Loucy (cell line): ENCODE measurements around the gene MFSD6.
A peak's percentile ranks its signal among the peaks of the same experiment; 100 is the strongest.

Experiments
- H2AFZ ChIP-seq: fragments of 200-600 bp; sonication (generic); 2 replicates; pipeline ENCODE4 v1.6.0; 2016; ENCODE audit warnings: antibody characterized with exemption, mild to moderate bottlenecking, low read length, moderate library complexity
- H3F3A ChIP-seq: fragments of 200-600 bp; 2 replicates; pipeline ENCODE4 v1.6.0; 2016; ENCODE audit warnings: antibody characterized with exemption, low read depth, mild to moderate bottlenecking
- H3K27me3 ChIP-seq: fragments of 200-600 bp; sonication (generic); 2 replicates; pipeline ENCODE4 v1.6.1; 2014; ENCODE audit warnings: low read length, mild to moderate bottlenecking; ENCODE audit not compliant: insufficient read depth, poor library complexity, severe bottlenecking
- H3K36me3 ChIP-seq: fragments of 200-600 bp; sonication (generic); 2 replicates; pipeline ENCODE4 v1.6.1; 2016; ENCODE audit warnings: low read length; ENCODE audit not compliant: insufficient read depth
- H3K4me1 ChIP-seq: fragments of 200-600 bp; sonication (generic); 2 replicates; pipeline ENCODE4 v1.5.1; 2014; ENCODE audit warnings: low read length, mild to moderate bottlenecking; ENCODE audit not compliant: insufficient read depth, poor library complexity, severe bottlenecking
- H3K4me2 ChIP-seq: fragments of 200-600 bp; sonication (generic); 2 replicates; pipeline ENCODE4 v1.6.0; 2014; ENCODE audit warnings: antibody characterized with exemption, low read length, low read depth, mild to moderate bottlenecking; ENCODE audit not compliant: poor library complexity, severe bottlenecking
- H3K4me3 ChIP-seq: fragments of 200-600 bp; sonication (generic); 2 replicates; pipeline ENCODE4 v1.5.1; 2014; ENCODE audit warnings: low read length, mild to moderate bottlenecking, mixed read lengths; ENCODE audit not compliant: poor library complexity, severe bottlenecking
- H3K79me2 ChIP-seq: fragments of 200-600 bp; sonication (generic); 2 replicates; pipeline ENCODE4 v1.6.1; 2014; ENCODE audit warnings: low read length; ENCODE audit not compliant: insufficient read depth
- H3K9ac ChIP-seq: fragments of 200-600 bp; sonication (generic); 2 replicates; pipeline ENCODE4 v1.6.0; 2014; ENCODE audit warnings: mild to moderate bottlenecking, low read depth, low read length, moderate library complexity; ENCODE audit not compliant: poor library complexity, severe bottlenecking
- H3K9me2 ChIP-seq: fragments of 200-600 bp; sonication (generic); replicated peaks from 2 replicates; pipeline ENCODE4 v1.6.1; 2016; ENCODE audit warnings: low read depth, low read length, mixed read lengths
- H3K9me3 ChIP-seq: fragments of 200-600 bp; sonication (generic); 2 replicates; pipeline ENCODE4 v1.6.1; 2014; ENCODE audit warnings: mild to moderate bottlenecking, antibody characterized with exemption, low read length, low read depth; ENCODE audit not compliant: insufficient read depth
- H4K20me1 ChIP-seq: fragments of 200-600 bp; sonication (generic); 2 replicates; pipeline ENCODE4 v1.6.0; 2014; ENCODE audit warnings: antibody characterized with exemption, low read length, mild to moderate bottlenecking; ENCODE audit not compliant: insufficient read depth, poor library complexity, severe bottlenecking
- EZH2phosphoT487 ChIP-seq: fragments of 200-600 bp; IDR thresholded peaks from 2 replicates; pipeline ENCODE4 v1.6.1; 2018; ENCODE audit warnings: antibody characterized with exemption, mild to moderate bottlenecking, moderate library complexity, borderline replicate concordance
- TF ChIP-seq, protein P1 (sequence below): fragments of 200-600 bp; sonication (generic); conservative IDR thresholded peaks from 2 replicates; pipeline ENCODE4 v1.5.1; 2014; ENCODE audit warnings: mild to moderate bottlenecking, antibody characterized with exemption, low read length

The MFSD6 gene

DNA sequence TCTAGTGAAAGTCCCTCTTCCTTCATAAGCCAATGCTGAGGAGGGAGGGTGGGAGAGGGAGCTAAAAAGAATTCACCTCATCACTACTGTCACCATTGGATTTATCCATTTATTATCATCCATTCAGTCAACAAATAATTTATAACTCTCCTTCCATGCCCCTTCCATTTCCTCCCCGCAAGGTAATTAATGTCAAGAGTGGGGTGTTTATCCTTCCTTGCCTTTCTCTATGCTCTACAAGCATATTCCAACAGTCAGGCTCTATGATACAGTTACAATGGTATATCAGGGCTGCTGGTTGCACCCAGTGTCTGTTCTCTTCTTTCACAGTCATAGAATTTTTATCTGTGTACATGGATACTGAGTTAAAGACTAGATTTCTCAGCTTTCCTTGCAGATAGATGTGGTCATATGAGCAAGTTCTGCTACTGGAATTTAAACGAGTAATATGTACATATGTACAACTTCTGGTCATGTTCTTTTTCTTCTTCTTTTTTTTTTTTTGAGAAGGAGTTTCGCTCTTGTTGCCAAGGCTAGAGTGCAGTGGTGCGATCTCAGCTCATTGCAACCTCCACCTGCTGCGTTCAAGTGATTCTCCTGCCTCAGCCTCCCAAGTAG, 5.1 kb upstream of the MFSD6 start:
- Histone ChIP-seq H3K27me3 (no peaks in the 10 kb centered on the region), H2AFZ (no peak overlapping the region), H3K79me2 (no peaks in the 10 kb centered on the region), H3K4me3 (no peak overlapping the region), H3K36me3 (no peaks in the 10 kb centered on the region), H3K9me2 (no peaks in the 10 kb centered on the region), H3K9me3 (no peaks in the 10 kb centered on the region), H3F3A (peaks cover 11% of the 10 kb centered on the region; the same call in 1 of the 2 replicates), H3K4me2 (no peak overlapping the region), H4K20me1 (no peaks in the 10 kb centered on the region), H3K4me1 (peaks cover 13% of the 10 kb centered on the region), H3K9ac (no peak overlapping the region)
- TF ChIP-seq, protein P1, sequence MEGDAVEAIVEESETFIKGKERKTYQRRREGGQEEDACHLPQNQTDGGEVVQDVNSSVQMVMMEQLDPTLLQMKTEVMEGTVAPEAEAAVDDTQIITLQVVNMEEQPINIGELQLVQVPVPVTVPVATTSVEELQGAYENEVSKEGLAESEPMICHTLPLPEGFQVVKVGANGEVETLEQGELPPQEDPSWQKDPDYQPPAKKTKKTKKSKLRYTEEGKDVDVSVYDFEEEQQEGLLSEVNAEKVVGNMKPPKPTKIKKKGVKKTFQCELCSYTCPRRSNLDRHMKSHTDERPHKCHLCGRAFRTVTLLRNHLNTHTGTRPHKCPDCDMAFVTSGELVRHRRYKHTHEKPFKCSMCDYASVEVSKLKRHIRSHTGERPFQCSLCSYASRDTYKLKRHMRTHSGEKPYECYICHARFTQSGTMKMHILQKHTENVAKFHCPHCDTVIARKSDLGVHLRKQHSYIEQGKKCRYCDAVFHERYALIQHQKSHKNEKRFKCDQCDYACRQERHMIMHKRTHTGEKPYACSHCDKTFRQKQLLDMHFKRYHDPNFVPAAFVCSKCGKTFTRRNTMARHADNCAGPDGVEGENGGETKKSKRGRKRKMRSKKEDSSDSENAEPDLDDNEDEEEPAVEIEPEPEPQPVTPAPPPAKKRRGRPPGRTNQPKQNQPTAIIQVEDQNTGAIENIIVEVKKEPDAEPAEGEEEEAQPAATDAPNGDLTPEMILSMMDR = no peak
- TF ChIP-seq EZH2phosphoT487 = no peak

DNA sequence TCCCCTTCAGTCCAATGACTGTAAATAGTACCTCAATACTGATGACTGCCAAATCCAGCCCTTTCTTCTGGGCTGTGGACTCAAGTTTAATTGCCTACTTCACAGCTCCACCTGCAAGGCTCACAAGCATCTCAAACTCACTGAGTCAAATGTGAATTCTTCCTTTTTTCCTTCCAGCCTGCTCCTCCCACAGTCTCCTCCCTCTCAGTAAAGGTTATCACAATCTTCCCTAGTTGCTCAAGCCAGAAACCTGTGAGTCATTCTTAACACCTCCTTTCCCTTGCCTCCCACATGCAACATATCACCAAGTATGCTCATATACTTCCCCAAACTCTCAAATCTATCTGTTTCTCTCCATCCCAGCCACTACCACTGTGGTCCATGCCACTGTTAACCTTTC, 3.7 kb upstream of the MFSD6 start:
- Histone ChIP-seq H2AFZ (peak overlapping the region; percentile 57; the same call in 1 of the 2 replicates), H3K27me3 (no peaks in the 10 kb centered on the region), H3K4me2 (no peak overlapping the region), H3K9me3 (no peaks in the 10 kb centered on the region), H3K36me3 (no peaks in the 10 kb centered on the region), H3K9ac (no peak overlapping the region), H4K20me1 (no peaks in the 10 kb centered on the region), H3K79me2 (peaks cover 8% of the 10 kb centered on the region), H3K9me2 (no peaks in the 10 kb centered on the region), H3F3A (peaks cover 11% of the 10 kb centered on the region; the same call in 1 of the 2 replicates), H3K4me3 (no peak overlapping the region), H3K4me1 (peaks cover 21% of the 10 kb centered on the region)
- no peak for TF ChIP-seq EZH2phosphoT487
- TF ChIP-seq, protein P1 = no peak

DNA sequence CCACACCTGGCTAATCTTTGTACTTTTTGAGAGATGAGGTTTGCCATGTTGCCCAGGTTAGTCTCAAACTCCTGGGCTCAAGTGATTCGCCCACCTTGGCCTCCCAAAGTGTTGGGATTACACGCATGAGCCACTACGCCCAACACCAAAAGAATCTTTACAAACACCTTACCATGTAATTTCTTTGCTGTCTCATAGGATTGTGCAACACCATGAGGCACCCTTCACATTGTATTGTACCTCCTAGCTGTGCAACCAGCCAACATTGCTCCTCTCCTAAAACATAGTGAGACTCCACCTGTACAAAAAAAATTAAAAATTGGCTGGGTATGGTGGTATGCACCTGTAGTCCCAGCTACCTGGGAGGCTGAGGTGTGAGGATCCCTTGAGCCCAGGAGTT, 3.1 kb upstream of the MFSD6 start:
- Histone ChIP-seq H3F3A (peaks cover 11% of the 10 kb centered on the region; the same call in 1 of the 2 replicates), H3K79me2 (peaks cover 13% of the 10 kb centered on the region), H3K4me1 (peaks cover 27% of the 10 kb centered on the region), H3K9ac (no peak overlapping the region), H3K9me2 (no peaks in the 10 kb centered on the region), H3K4me2 (no peak overlapping the region), H3K9me3 (no peaks in the 10 kb centered on the region), H3K36me3 (no peaks in the 10 kb centered on the region), H2AFZ (no peak overlapping the region), H4K20me1 (no peaks in the 10 kb centered on the region), H3K27me3 (no peaks in the 10 kb centered on the region), H3K4me3 (no peak overlapping the region)
- TF ChIP-seq, protein P1 = no peak
- no peak for TF ChIP-seq EZH2phosphoT487
